Vagina (tissue), 2 donors: ENCODE results near the gene ENOX2. TPM values are rescaled to one million over a fixed set of nuclear protein-coding genes. Genes with fewer than 3 reads are reported as not detected.

Experiments used
- DNase-seq, 2 donors: peaks; one replicate each; pipeline ENCODE4 v3.0.0-alpha.2; 2017; ENCODE audit errors: extremely low spot score in 2 of 2
- H3K27ac ChIP-seq: fragments of 200-600 bp; sonication (generic); one replicate; pipeline ENCODE4 v1.5.1; 2019
- H3K27me3 ChIP-seq: fragments of 200-600 bp; sonication (generic); one replicate; pipeline ENCODE4 v1.5.1; 2019
- H3K36me3 ChIP-seq, 2 donors: fragments of 200-600 bp; sonication (generic); one replicate each; pipeline ENCODE4 v1.5.1; 2017 to 2019
- H3K4me1 ChIP-seq: fragments of 200-600 bp; sonication (generic); one replicate; pipeline ENCODE4 v1.5.1; 2019
- H3K4me3 ChIP-seq, 2 donors: fragments of 200-600 bp; sonication (generic); 1 replicate in 1 of 2; 2 replicates in 1 of 2; pipeline ENCODE4 v1.5.1; 2016 to 2019
- H3K9me3 ChIP-seq: fragments of 200-600 bp; sonication (generic); one replicate; pipeline ENCODE4 v1.5.1; 2019
- POLR2A ChIP-seq, 2 donors: fragments of 450-650 bp; IDR thresholded peaks; one replicate each; pipeline ENCODE4 v1.6.1; 2017; ENCODE audit warnings: antibody characterized with exemption in 2 of 2, mild to moderate bottlenecking in 2 of 2, moderate library complexity in 2 of 2
- POLR2AphosphoS5 ChIP-seq, 2 donors: sonication (generic); formaldehyde crosslinking; IDR thresholded peaks; one replicate each; pipeline ENCODE4 v1.9.0; 2017; ENCODE audit warnings: antibody characterized with exemption in 2 of 2, mild to moderate bottlenecking in 2 of 2, low read depth in 1 of 2; ENCODE audit not compliant: insufficient read depth in 1 of 2
- intact Hi-C: fragments of 100-400 bp; cut with DNase I; formaldehyde crosslinking; loops from one replicate; pipeline ENCODE4 v1.15.1; 2023
- total RNA-seq: library from RNA; depleted of rRNA; stranded (reverse); fragments of >200 nt; gene quantifications from one replicate; pipeline ENCODE4 v1.2.3, GENCODE V29; 2016
- TF ChIP-seq, protein P1 (sequence below), 3 experiments: fragments of 450-650 bp in 2 of 3; fragments of 200-600 bp in 1 of 3; sonication (generic) in 1 of 3; IDR thresholded peaks; one replicate each; pipeline ENCODE4 v1.5.1; 2017 to 2019; ENCODE audit warnings: antibody characterized with exemption in 3 of 3, mild to moderate bottlenecking in 2 of 3, moderate library complexity in 2 of 3

The ENOX2 gene
- total RNA-seq, 1 donor from 2014 or later: 8.8 TPM

DNA sequence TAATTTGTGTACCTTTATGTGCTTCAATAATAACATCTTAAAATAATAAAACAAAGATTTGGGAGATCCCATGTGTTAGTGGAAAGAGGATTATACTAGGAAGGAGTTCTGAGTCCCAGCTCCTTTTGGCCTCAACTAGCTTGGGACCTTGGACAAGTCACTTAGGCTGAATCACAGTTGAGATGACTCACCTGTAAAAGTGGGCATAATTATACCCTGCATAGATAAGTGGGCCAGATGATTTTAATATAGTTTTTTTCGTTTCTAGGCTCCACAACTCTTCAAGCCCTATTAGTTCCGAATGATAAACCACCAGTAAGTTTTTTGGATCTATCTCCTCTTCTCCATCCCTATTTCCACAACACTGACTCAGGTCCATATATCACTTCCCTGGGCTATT lies 131.8 kb downstream of the ENOX2 start:
- DNase-seq: no peak
- Histone ChIP-seq H3K4me3 (no peak overlapping the region), H3K27me3 (no peaks in the 10 kb centered on the region), H3K27ac (no peak overlapping the region), H3K36me3 (no peaks in the 10 kb centered on the region), H3K4me1 (no peaks in the 10 kb centered on the region), H3K9me3 (no peaks in the 10 kb centered on the region)
- TF ChIP-seq POLR2AphosphoS5 (IDR thresholded peaks at IDR 0.05; ENCODE audit: insufficient read depth in 1 of 2, low read depth in 1 of 2): no peak
- no peak for TF ChIP-seq POLR2A (IDR thresholded peaks at IDR 0.05)
- TF ChIP-seq, protein P1, sequence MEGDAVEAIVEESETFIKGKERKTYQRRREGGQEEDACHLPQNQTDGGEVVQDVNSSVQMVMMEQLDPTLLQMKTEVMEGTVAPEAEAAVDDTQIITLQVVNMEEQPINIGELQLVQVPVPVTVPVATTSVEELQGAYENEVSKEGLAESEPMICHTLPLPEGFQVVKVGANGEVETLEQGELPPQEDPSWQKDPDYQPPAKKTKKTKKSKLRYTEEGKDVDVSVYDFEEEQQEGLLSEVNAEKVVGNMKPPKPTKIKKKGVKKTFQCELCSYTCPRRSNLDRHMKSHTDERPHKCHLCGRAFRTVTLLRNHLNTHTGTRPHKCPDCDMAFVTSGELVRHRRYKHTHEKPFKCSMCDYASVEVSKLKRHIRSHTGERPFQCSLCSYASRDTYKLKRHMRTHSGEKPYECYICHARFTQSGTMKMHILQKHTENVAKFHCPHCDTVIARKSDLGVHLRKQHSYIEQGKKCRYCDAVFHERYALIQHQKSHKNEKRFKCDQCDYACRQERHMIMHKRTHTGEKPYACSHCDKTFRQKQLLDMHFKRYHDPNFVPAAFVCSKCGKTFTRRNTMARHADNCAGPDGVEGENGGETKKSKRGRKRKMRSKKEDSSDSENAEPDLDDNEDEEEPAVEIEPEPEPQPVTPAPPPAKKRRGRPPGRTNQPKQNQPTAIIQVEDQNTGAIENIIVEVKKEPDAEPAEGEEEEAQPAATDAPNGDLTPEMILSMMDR (IDR thresholded peaks at IDR 0.05): no peak
- intact Hi-C loops: no loop called here

- no peak for DNase-seq
- Histone ChIP-seq H3K27ac (no peak overlapping the region), H3K4me3 (no peak overlapping the region), H3K36me3 (no peaks in the 10 kb centered on the region), H3K4me1 (no peaks in the 10 kb centered on the region), H3K9me3 (no peaks in the 10 kb centered on the region), H3K27me3 (no peaks in the 10 kb centered on the region)
- intact Hi-C loops: no loop called here
- TF ChIP-seq POLR2AphosphoS5 (IDR thresholded peaks at IDR 0.05; ENCODE audit: insufficient read depth in 1 of 2, low read depth in 1 of 2): no peak
- TF ChIP-seq POLR2A (IDR thresholded peaks at IDR 0.05): no peak
- TF ChIP-seq, protein P1 (IDR thresholded peaks at IDR 0.05): no peak
Observed at GRCh38 chrX:130770615-130771014, 132.4 kb downstream of the ENOX2 start.

- H3K36me3 ChIP-seq: no peaks in the 10 kb centered on the region
- no peaks in the 10 kb centered on the region for H3K27me3 ChIP-seq
- no peaks in the 10 kb centered on the region for H3K4me1 ChIP-seq
- DNase-seq: no peak
- H3K9me3 ChIP-seq: no peaks in the 10 kb centered on the region
- TF ChIP-seq POLR2AphosphoS5 (IDR thresholded peaks at IDR 0.05; ENCODE audit: insufficient read depth in 1 of 2, low read depth in 1 of 2): no peak
- TF ChIP-seq POLR2A (IDR thresholded peaks at IDR 0.05): no peak
- TF ChIP-seq, protein P1 (IDR thresholded peaks at IDR 0.05): no peak
- intact Hi-C loops: no loop called here
- H3K4me3 ChIP-seq: no peak overlapping the region
- no peak overlapping the region for H3K27ac ChIP-seq
Observed at GRCh38 chrX:130769835-130770234, 133.2 kb downstream of the ENOX2 start.

GRCh38 chrX:130758072-130758471 lies 144.9 kb downstream of the ENOX2 start:
- Histone ChIP-seq H3K4me1 (no peaks in the 10 kb centered on the region), H3K4me3 (no peak overlapping the region), H3K27me3 (no peaks in the 10 kb centered on the region), H3K36me3 (no peaks in the 10 kb centered on the region), H3K27ac (no peak overlapping the region), H3K9me3 (no peaks in the 10 kb centered on the region)
- no peak for DNase-seq
- intact Hi-C loops: no loop called here
- TF ChIP-seq, protein P1 (IDR thresholded peaks at IDR 0.05): no peak
- TF ChIP-seq POLR2AphosphoS5 (IDR thresholded peaks at IDR 0.05; ENCODE audit: insufficient read depth in 1 of 2, low read depth in 1 of 2) (no peak), POLR2A (IDR thresholded peaks at IDR 0.05) (no peak)

GRCh38 chrX:130756233-130756632 lies 146.8 kb downstream of the ENOX2 start:
- H3K4me1 ChIP-seq: no peaks in the 10 kb centered on the region
- no peak for TF ChIP-seq POLR2A (IDR thresholded peaks at IDR 0.05)
- TF ChIP-seq, protein P1 (IDR thresholded peaks at IDR 0.05): no peak
- TF ChIP-seq POLR2AphosphoS5 (IDR thresholded peaks at IDR 0.05; ENCODE audit: insufficient read depth in 1 of 2, low read depth in 1 of 2): no peak
- no peaks in the 10 kb centered on the region for H3K36me3 ChIP-seq
- no peak for DNase-seq
- no peak overlapping the region for H3K4me3 ChIP-seq
- no peaks in the 10 kb centered on the region for H3K27me3 ChIP-seq
- H3K27ac ChIP-seq: no peak overlapping the region
- intact Hi-C loops: no loop called here
- H3K9me3 ChIP-seq: no peaks in the 10 kb centered on the region
